HCT116 (cell line): ENCODE measurements around the gene LIPE. TPM values are rescaled to one million over a fixed set of nuclear protein-coding genes. Genes with fewer than 3 reads are reported as not detected.

Experiments used
- ATAC-seq: fragments of 200-7000 bp; cut with Tn5 transposase; 2 replicates; pipeline ENCODE4 v1.9.1; 2020; ENCODE audit warnings: mild to moderate bottlenecking, moderate library complexity
- BruUV-seq: library from RNA; stranded (reverse); fragments of 400-500 nt; replicated peaks from 2 replicates; lab custom pipeline; 2021; lab: Mats Ljungman, UMichigan
- CTCF ChIA-PET: fragments of 300-600 bp; sonication (Branson Sonifier 250); formaldehyde crosslinking; loops from one replicate; lab custom pipeline; 2021; ENCODE audit warnings: antibody characterized with exemption; lab: Charles Lee
- POLR2A ChIA-PET: fragments of 300-600, 350-600 bp; sonication (Branson Sonifier 250); formaldehyde crosslinking; loops from one replicate; lab custom pipeline; 2021; ENCODE audit warnings: antibody characterized with exemption; lab: Charles Lee
- RAD21 ChIA-PET, 2 experiments: fragments of 300-600 bp; sonication (Branson Sonifier 250); formaldehyde crosslinking; loops; one replicate each; lab custom pipeline; 2023; ENCODE audit warnings: low total read pairs in 2 of 2; ENCODE audit not compliant: uncharacterized antibody in 2 of 2, unreplicated experiment in 2 of 2, low non-redundant PET in 1 of 2; lab: Charles Lee
- DNase-seq: peaks from one replicate; pipeline ENCODE4 v3.0.0-alpha.2; 2010; ENCODE audit warnings: low read depth, low spot score
- H2AFZ ChIP-seq: fragments of 200-600 bp; shearing (Covaris generic), sonication (generic); 2 replicates; pipeline ENCODE4 v1.6.1; 2017; ENCODE audit warnings: low read depth, mixed run types, mixed read lengths, antibody characterized with exemption, low read length; ENCODE audit not compliant: poor library complexity, severe bottlenecking
- H3K27ac ChIP-seq: 2 replicates; pipeline ENCODE4 v1.5.1; 2012; ENCODE audit warnings: low read depth, low read length
- H3K27me3 ChIP-seq: fragments of 200-600 bp; sonication (generic); 2 replicates; pipeline ENCODE4 v1.6.1; 2016; ENCODE audit warnings: mixed run types, low read length, mixed read lengths; ENCODE audit not compliant: insufficient read depth
- H3K36me3 ChIP-seq, 2 experiments: fragments of 200-500 bp in 1 of 2; fragments of 200-600 bp in 1 of 2; sonication (Bioruptor generic) in 1 of 2; sonication (generic) in 1 of 2; 2 replicates each; pipeline versions ENCODE4 v1.5.1 to v1.6.1; 2014 to 2016; ENCODE audit warnings: low read length in 2 of 2, inconsistent platforms in 1 of 2, mixed read lengths in 1 of 2, mixed run types in 1 of 2; ENCODE audit not compliant: insufficient read depth in 2 of 2, control insufficient read depth in 1 of 2
- H3K4me1 ChIP-seq, 2 experiments: fragments of 200-600 bp in 1 of 2; sonication (generic) in 1 of 2; 2 replicates each; pipeline versions ENCODE4 v1.5.1 to v1.6.1; 2012 to 2017; ENCODE audit warnings: low read length in 2 of 2, inconsistent platforms in 1 of 2, mild to moderate bottlenecking in 1 of 2, mixed read lengths in 1 of 2, mixed run types in 1 of 2, moderate library complexity in 1 of 2; ENCODE audit not compliant: insufficient read depth in 2 of 2, control insufficient read depth in 1 of 2
- H3K4me2 ChIP-seq: fragments of 200-600 bp; sonication (generic); 2 replicates; pipeline ENCODE4 v1.6.1; 2017; ENCODE audit warnings: mixed run types, low read length, mixed read lengths
- H3K4me3 ChIP-seq, 2 experiments: fragments of 200-600 bp in 1 of 2; sonication (generic) in 1 of 2; replicated peaks in 1 of 2; 2 replicates each; pipeline ENCODE4 v1.5.1; 2011 to 2016; ENCODE audit warnings: low read length in 2 of 2, control low read depth in 1 of 2, low read depth in 1 of 2, mild to moderate bottlenecking in 1 of 2, mixed read lengths in 1 of 2, mixed run types in 1 of 2
- H3K79me2 ChIP-seq: fragments of 200-600 bp; sonication (generic); 2 replicates; pipeline ENCODE4 v1.6.1; 2017; ENCODE audit warnings: mild to moderate bottlenecking, mixed run types, low read length, moderate library complexity, mixed read lengths; ENCODE audit not compliant: insufficient read depth
- H3K9ac ChIP-seq: fragments of 200-600 bp; sonication (generic); 2 replicates; pipeline ENCODE4 v1.6.1; 2016; ENCODE audit warnings: low read length, mixed read lengths
- H3K9me2 ChIP-seq: fragments of 200-600 bp; sonication (generic), shearing (Covaris generic); 2 replicates; pipeline ENCODE4 v1.6.1; 2017; ENCODE audit warnings: mixed run types, mild to moderate bottlenecking, moderate library complexity; ENCODE audit not compliant: insufficient read depth
- H3K9me3 ChIP-seq, 2 experiments: fragments of 200-500 bp in 1 of 2; fragments of 200-600 bp in 1 of 2; sonication (Bioruptor generic) in 1 of 2; sonication (generic) in 1 of 2; 2 replicates each; pipeline ENCODE4 v1.6.1; 2014 to 2017; ENCODE audit warnings: low read length in 2 of 2, mixed read lengths in 2 of 2, inconsistent platforms in 1 of 2, low read depth in 1 of 2, mild to moderate bottlenecking in 1 of 2, mixed run types in 1 of 2, moderate library complexity in 1 of 2; ENCODE audit not compliant: control insufficient read depth in 1 of 2, insufficient read depth in 1 of 2
- H4K20me1 ChIP-seq: fragments of 200-600 bp; sonication (generic), shearing (Covaris generic); 2 replicates; pipeline ENCODE4 v1.6.1; 2017; ENCODE audit warnings: mixed run types, mild to moderate bottlenecking, moderate library complexity; ENCODE audit not compliant: insufficient read depth
- CEBPB ChIP-seq: IDR thresholded peaks from 2 replicates; pipeline ENCODE4 v1.6.1; 2012; ENCODE audit warnings: low read depth
- CTCF ChIP-seq, 3 experiments: fragments of 200-600 bp in 1 of 3; sonication (generic) in 1 of 3; IDR thresholded peaks in 2 of 3; conservative IDR thresholded peaks in 1 of 3; 2 replicates each; pipeline ENCODE4 v1.5.1; 2012 to 2017; ENCODE audit warnings: low read depth in 2 of 3, low read length in 2 of 3, antibody characterized with exemption in 1 of 3, borderline replicate concordance in 1 of 3, control low read depth in 1 of 3, mild to moderate bottlenecking in 1 of 3, mixed read lengths in 1 of 3, mixed run types in 1 of 3, moderate library complexity in 1 of 3; ENCODE audit not compliant: insufficient read depth in 1 of 3
- JUND ChIP-seq: IDR thresholded peaks from 2 replicates; pipeline ENCODE4 v1.6.1; 2012
- ZNF274 ChIP-seq: fragments of 200-500 bp; sonication (Bioruptor generic); IDR thresholded peaks from 2 replicates; pipeline ENCODE4 v1.6.1; 2014; ENCODE audit warnings: mild to moderate bottlenecking, low read depth, low read length, inconsistent platforms
- intact Hi-C: fragments of 100-400 bp; cut with micrococcal nuclease; formaldehyde crosslinking; loops from 2 replicates; pipeline ENCODE4 v1.10.0; 2022
- total RNA-seq: library from RNA; stranded (reverse); gene quantifications from one replicate; pipeline ENCODE4 v1.2.1, GENCODE V29; 2021; ENCODE audit not compliant: unreplicated experiment

Gene LIPE
- total RNA-seq, 1 experiment from 2014 or later = 11.3 TPM

- CTCF ChIA-PET = no interaction called here
- Histone ChIP-seq H3K4me3 (no peak overlapping the region), H2AFZ (no peak overlapping the region), H4K20me1 (no peaks in the 10 kb centered on the region), H3K9me2 (no peaks in the 10 kb centered on the region), H3K27ac (no peak overlapping the region), H3K79me2 (no peaks in the 10 kb centered on the region), H3K27me3 (no peaks in the 10 kb centered on the region), H3K4me1 (peaks cover 0 to 6% of the 10 kb centered on the region in 2 experiments; a peak in 2 of 4 replicates), H3K9ac (no peak overlapping the region), H3K36me3 (no peaks in the 10 kb centered on the region), H3K4me2 (no peak overlapping the region), H3K9me3 (no peaks in the 10 kb centered on the region)
- POLR2A ChIA-PET = no interaction called here
- ATAC-seq (no peak), DNase-seq (no peak)
- intact Hi-C loops = no loop called here
- RAD21 ChIA-PET = no interaction called here
- no TSS peak for BruUV-seq
- no peak for TF ChIP-seq CTCF (IDR thresholded peaks at IDR 0.05 in 2 of 3, conservative IDR thresholded peaks at IDR 0.05 in 1 of 3; ENCODE audit: borderline replicate concordance in 1 of 3, insufficient read depth in 1 of 3, low read depth in 2 of 3, low read length in 2 of 3)
- no peak for TF ChIP-seq JUND
- no peak for TF ChIP-seq ZNF274
These were observed 16.8 kb upstream of the LIPE start for GRCh38 chr19:42443944-42444398.

GRCh38 chr19:42442833-42443232 is 15.6 kb upstream of the LIPE start, which contains the start of gene CXCL17:
CXCL17 (minus strand) TSS chr19:42442946; CDS start chr19:42442832, 114 bp downstream.
- TF ChIP-seq CTCF (IDR thresholded peaks at IDR 0.05 in 2 of 3, conservative IDR thresholded peaks at IDR 0.05 in 1 of 3; ENCODE audit: borderline replicate concordance in 1 of 3, insufficient read depth in 1 of 3, low read depth in 2 of 3, low read length in 2 of 3) (no peak), CEBPB (no peak), JUND (no peak)
- no peak within 1 kb of the TSS for H3K9ac ChIP-seq
- intact Hi-C loops = no loop called here
- no peaks in the 10 kb centered on the region for H3K9me3 ChIP-seq
- H3K9me2 ChIP-seq = no peaks in the 10 kb centered on the region
- H3K36me3 ChIP-seq = no peaks in the 10 kb centered on the region
- BruUV-seq = no TSS peak
- ChIA-PET RAD21 (no interaction called here), POLR2A (no interaction called here), CTCF (interaction anchor here (1.1 kb wide), 1 partner anchor 17 kb away, joined by 3 read pairs; no protein-coding TSS in a partner anchor)
- no peak within 1 kb of the TSS for H3K4me3 ChIP-seq
- no peaks in the 10 kb centered on the region for H3K27me3 ChIP-seq
- no peak within 1 kb of the TSS for H3K27ac ChIP-seq
- no peaks in the 10 kb centered on the region for H4K20me1 ChIP-seq
- no peaks in the 10 kb centered on the region for H3K79me2 ChIP-seq
- H3K4me1 ChIP-seq = peaks cover 0 to 10% of the 10 kb centered on the region in 2 experiments; a peak in 2 of 4 replicates
- DNase-seq (no peak), ATAC-seq (no peak)
- no peak within 1 kb of the TSS for H3K4me2 ChIP-seq
- no peak within 1 kb of the TSS for H2AFZ ChIP-seq
